Activated CD4-positive, alpha-beta memory T cell treated with anti-CD3 and anti-CD28 coated beads for 36 hours (primary cell): ENCODE data around the gene KPTN. TPM values are rescaled to one million over a fixed set of nuclear protein-coding genes. Genes with fewer than 3 reads are reported as not detected.
A peak's percentile ranks its signal among the peaks of the same experiment; 100 is the strongest.

Source experiments
- CTCF ChIA-PET: fragments of 350-600 bp; sonication (Branson Sonifier 250); formaldehyde crosslinking; loops from one replicate; lab custom pipeline; 2021; ENCODE audit warnings: antibody characterized with exemption, inconsistent platforms; lab: Charles Lee
- POLR2A ChIA-PET: fragments of 350-600 bp; sonication (Branson Sonifier 250); formaldehyde crosslinking; loops from one replicate; lab custom pipeline; 2021; ENCODE audit warnings: antibody characterized with exemption; lab: Charles Lee
- DNase-seq: peaks from one replicate; pipeline ENCODE4 v3.0.0-alpha.2; 2020
- H3K27ac Mint-ChIP-seq: one replicate; pipeline ENCODE4 v1.8.0; 2021; ENCODE audit warnings: mixed read lengths
- H3K27me3 Mint-ChIP-seq: one replicate; pipeline ENCODE4 v1.8.0; 2021; ENCODE audit warnings: mixed read lengths
- H3K36me3 Mint-ChIP-seq: one replicate; pipeline ENCODE4 v1.8.0; 2021; ENCODE audit warnings: mixed read lengths
- H3K4me1 Mint-ChIP-seq: one replicate; pipeline ENCODE4 v1.8.0; 2021; ENCODE audit warnings: low read depth, mixed read lengths
- H3K4me3 Mint-ChIP-seq: one replicate; pipeline ENCODE4 v1.8.0; 2021; ENCODE audit warnings: mild to moderate bottlenecking, mixed read lengths
- H3K9me3 Mint-ChIP-seq: one replicate; pipeline ENCODE4 v1.8.0; 2021; ENCODE audit warnings: mixed read lengths
- intact Hi-C: fragments of 100-400 bp; cut with micrococcal nuclease; formaldehyde crosslinking; loops from one replicate; pipeline ENCODE4 v1.15.1; 2023
- total RNA-seq, 2 experiments: library from RNA; stranded (reverse); gene quantifications; one replicate each; pipeline ENCODE4 v1.2.3, GENCODE V29; 2021

KPTN gene
- total RNA-seq, 2 experiments from 2014 or later = 7.0 to 9.2 TPM

DNA sequence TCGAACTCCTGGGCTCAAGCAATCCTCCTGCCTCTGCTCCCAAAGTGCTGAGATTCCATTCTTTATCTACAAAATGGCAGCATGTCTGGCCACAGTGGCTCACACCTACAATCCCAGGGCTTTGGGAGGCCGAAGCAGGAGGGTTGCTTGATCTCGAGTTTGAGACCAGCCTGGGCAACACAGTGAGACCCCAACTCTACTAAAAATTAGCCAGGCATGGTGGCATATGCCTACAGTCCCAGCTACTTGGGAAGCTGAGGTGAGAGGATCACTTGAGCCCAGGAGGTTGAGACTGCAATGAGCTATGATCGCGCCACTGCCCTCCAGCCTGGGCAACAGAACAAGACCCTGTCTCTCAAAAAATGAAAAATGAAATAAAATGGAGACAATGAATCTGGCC, 24.7 kb upstream of the KPTN start:
- Mint-ChIP-seq H3K4me1 (peaks cover 40% of the 10 kb centered on the region), H3K27me3 (no peaks in the 10 kb centered on the region), H3K9me3 (no peaks in the 10 kb centered on the region), H3K27ac (no peak overlapping the region), H3K4me3 (no peak overlapping the region), H3K36me3 (no peaks in the 10 kb centered on the region)
- ChIA-PET CTCF (interaction anchor here (0.8 to 3.8 kb wide), 2 partner anchors 72 kb away, joined by 4 to 17 read pairs; no protein-coding TSS in a partner anchor), POLR2A (no interaction called here)
- intact Hi-C loops = no loop called here
- no peak for DNase-seq

DNA sequence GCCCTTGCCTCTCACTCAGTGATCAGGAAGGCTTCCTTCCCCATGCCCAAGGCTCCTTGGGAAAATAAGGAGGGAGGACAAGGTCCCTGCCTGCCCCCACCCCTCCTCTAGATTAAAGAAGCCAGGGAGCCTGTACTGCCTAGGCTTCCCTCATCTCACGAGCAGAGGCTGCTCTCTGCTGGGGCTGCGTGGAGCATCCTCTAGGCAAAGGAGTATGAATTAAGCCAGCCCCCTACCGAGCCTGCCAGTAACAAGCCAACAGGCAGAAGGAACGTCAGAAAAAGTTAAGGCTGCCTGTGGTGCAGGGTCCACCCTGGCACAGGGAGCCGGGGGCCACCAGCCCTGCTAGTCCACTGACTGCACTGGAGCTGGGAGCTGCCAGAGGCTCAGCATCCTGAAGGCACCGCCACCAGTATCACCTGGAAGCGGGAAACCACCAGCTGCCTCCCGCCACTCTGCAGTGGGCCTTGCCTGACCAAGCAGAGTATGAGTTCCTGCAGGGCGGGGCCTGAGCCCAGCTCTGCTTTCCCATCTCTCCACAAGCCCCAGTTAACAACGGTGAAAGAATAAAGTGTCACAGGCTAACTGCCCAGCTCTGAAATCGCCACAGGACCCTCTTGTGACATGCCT, 24.0 kb upstream of the KPTN start:
- CTCF ChIA-PET = interaction anchor here (0.8 kb wide), 1 partner anchor 71 kb away, joined by 4 read pairs; no protein-coding TSS in a partner anchor
- Mint-ChIP-seq H3K9me3 (no peaks in the 10 kb centered on the region), H3K27ac (no peak overlapping the region), H3K4me1 (peaks cover 33% of the 10 kb centered on the region), H3K36me3 (peaks cover 3% of the 10 kb centered on the region), H3K4me3 (no peak overlapping the region), H3K27me3 (no peaks in the 10 kb centered on the region)
- POLR2A ChIA-PET = no interaction called here
- intact Hi-C loops = no loop called here
- no peak for DNase-seq

DNA sequence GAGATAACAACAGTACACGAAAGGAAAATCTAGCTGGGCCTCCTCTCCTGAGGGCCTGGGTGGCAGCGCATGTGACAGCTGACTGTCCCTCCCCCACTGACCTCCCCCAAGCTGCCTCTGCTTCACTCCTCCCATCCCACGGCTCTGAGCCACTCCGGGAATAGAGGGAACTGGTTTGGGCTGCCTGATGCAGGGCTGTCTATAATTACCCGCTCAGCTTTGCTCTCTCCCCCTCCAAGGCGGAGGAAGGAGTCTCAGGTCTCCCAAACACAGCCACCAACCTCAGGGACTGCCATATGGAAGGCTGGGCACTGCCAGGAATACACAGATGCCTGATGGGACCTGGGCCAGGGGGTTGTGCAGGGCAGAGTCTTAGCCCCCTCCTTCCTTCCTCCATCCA, 23.0 kb upstream of the KPTN start:
- no peaks in the 10 kb centered on the region for H3K27me3 Mint-ChIP-seq
- ChIA-PET CTCF (no interaction called here), POLR2A (no interaction called here)
- no peaks in the 10 kb centered on the region for H3K9me3 Mint-ChIP-seq
- no peak for DNase-seq
- no peak overlapping the region for H3K27ac Mint-ChIP-seq
- intact Hi-C loops = no loop called here
- peaks cover 23% of the 10 kb centered on the region for H3K4me1 Mint-ChIP-seq
- peaks cover 3% of the 10 kb centered on the region for H3K36me3 Mint-ChIP-seq
- no peak overlapping the region for H3K4me3 Mint-ChIP-seq

- Mint-ChIP-seq H3K4me1 (peaks cover 17% of the 10 kb centered on the region), H3K4me3 (no peak overlapping the region), H3K27ac (no peak overlapping the region), H3K36me3 (peaks cover 6% of the 10 kb centered on the region), H3K9me3 (no peaks in the 10 kb centered on the region), H3K27me3 (no peaks in the 10 kb centered on the region)
- CTCF ChIA-PET = no interaction called here
- intact Hi-C loops = no loop called here
- DNase-seq = no peak
- POLR2A ChIA-PET = no interaction called here
Observed at GRCh38 chr19:47506459-47506858, 22.4 kb upstream of the KPTN start.

DNA sequence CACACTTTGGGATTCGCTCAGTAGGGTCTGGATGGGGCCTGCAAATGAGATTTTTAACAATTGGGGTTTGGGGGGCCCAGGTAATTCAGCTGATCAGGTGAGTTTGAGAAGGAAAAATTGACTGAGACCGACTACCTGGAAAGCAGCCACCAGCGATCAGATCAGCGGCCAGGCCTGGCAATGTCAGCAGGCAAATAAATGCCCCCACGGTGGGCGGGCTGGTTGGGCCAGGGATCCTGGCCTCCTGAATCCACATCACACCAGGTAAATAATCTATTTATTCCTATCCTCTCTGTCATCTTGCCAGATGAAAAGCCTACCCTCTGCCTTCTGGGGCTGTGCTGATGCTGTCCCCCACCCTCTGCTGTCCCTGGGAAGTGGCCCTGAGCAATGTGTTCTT, 21.5 kb upstream of the KPTN start:
- H3K27me3 Mint-ChIP-seq = no peaks in the 10 kb centered on the region
- peaks cover 10% of the 10 kb centered on the region for H3K4me1 Mint-ChIP-seq
- no peak overlapping the region for H3K27ac Mint-ChIP-seq
- peaks cover 6% of the 10 kb centered on the region for H3K36me3 Mint-ChIP-seq
- ChIA-PET CTCF (no interaction called here), POLR2A (no interaction called here)
- intact Hi-C loops = no loop called here
- H3K9me3 Mint-ChIP-seq = no peaks in the 10 kb centered on the region
- DNase-seq = no peak
- no peak overlapping the region for H3K4me3 Mint-ChIP-seq

DNA sequence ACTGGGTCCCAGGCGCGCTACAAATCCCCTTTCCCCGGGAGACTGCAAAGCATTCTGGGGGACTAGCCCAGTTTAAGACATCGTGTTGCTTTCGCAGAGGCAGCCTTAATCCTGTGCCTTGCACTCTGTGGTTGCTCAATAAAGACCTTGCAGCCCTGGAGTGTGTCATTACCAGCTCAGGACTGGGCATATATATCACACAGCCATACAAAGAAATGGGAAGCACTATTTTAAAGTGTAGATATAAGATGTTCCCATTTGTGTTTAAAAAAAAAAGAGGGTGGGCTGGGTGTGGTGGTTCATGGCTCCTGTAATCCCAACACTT, 19.8 kb upstream of the KPTN start:
- POLR2A ChIA-PET = no interaction called here
- peaks cover 6% of the 10 kb centered on the region for H3K36me3 Mint-ChIP-seq

GRCh38 chr19:47503130-47503825, 19.3 kb upstream of the KPTN start:
- Mint-ChIP-seq H3K36me3 (peaks cover 6% of the 10 kb centered on the region), H3K9me3 (no peaks in the 10 kb centered on the region), H3K4me1 (peaks cover 3% of the 10 kb centered on the region), H3K4me3 (no peak overlapping the region), H3K27ac (no peak overlapping the region), H3K27me3 (no peaks in the 10 kb centered on the region)
- DNase-seq = no peak
- CTCF ChIA-PET = no interaction called here
- intact Hi-C loops = no loop called here
- POLR2A ChIA-PET = no interaction called here

More for the DNA sequence above, 19.8 kb upstream of the KPTN start:
- no peak overlapping the region for H3K27ac Mint-ChIP-seq
- no peak for DNase-seq
- no peaks in the 10 kb centered on the region for H3K9me3 Mint-ChIP-seq
- H3K4me1 Mint-ChIP-seq = peaks cover 3% of the 10 kb centered on the region
- H3K4me3 Mint-ChIP-seq = no peak overlapping the region
- CTCF ChIA-PET = no interaction called here
- no peaks in the 10 kb centered on the region for H3K27me3 Mint-ChIP-seq
- intact Hi-C loops = no loop called here

- Mint-ChIP-seq H3K36me3 (peaks cover 6% of the 10 kb centered on the region), H3K9me3 (no peaks in the 10 kb centered on the region), H3K4me1 (no peaks in the 10 kb centered on the region), H3K27ac (peak overlapping the region; percentile 23), H3K27me3 (no peaks in the 10 kb centered on the region), H3K4me3 (no peak overlapping the region)
- ChIA-PET POLR2A (no interaction called here), CTCF (interaction anchor here (2.0 kb wide), 1 partner anchor 16 kb away, joined by 9 read pairs; the partner anchor contains the start of gene KPTN)
- intact Hi-C loops = no loop called here
- no peak for DNase-seq
Observed at GRCh38 chr19:47499863-47500830, 16.1 kb upstream of the KPTN start.

DNA sequence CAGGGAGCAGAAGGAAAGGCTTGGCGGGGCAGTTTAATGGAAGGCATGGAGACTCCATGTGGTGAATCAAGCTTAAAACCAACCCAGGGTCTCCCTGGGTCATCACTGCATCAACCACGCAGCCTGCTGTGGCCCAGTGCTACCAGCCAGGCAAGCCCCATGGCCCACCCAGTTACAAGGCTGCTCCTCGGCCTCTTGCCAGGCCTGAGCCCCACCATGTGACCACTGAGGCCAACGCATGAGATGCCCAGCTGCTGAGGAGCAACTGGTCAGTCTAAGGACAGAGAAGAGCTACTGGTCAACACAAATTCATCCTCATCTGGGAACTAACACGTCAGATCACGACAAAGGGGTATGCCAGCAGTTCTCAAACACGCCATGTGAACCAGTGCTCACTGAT, 15.4 kb upstream of the KPTN start:
- DNase-seq = no peak
- Mint-ChIP-seq H3K4me3 (no peak overlapping the region), H3K36me3 (peaks cover 6% of the 10 kb centered on the region), H3K27me3 (no peaks in the 10 kb centered on the region), H3K9me3 (no peaks in the 10 kb centered on the region), H3K4me1 (no peaks in the 10 kb centered on the region), H3K27ac (no peak overlapping the region)
- ChIA-PET CTCF (interaction anchor here (0.7 to 2.0 kb wide), 2 partner anchors 16 to 63 kb away, joined by 3 to 9 read pairs; partner anchors contain the start of gene KPTN), POLR2A (no interaction called here)
- intact Hi-C loops = no loop called here

GRCh38 chr19:47498561-47498960, 14.5 kb upstream of the KPTN start:
- no peaks in the 10 kb centered on the region for H3K4me1 Mint-ChIP-seq
- H3K36me3 Mint-ChIP-seq = peaks cover 6% of the 10 kb centered on the region
- no peaks in the 10 kb centered on the region for H3K9me3 Mint-ChIP-seq
- ChIA-PET POLR2A (no interaction called here), CTCF (interaction anchor here (0.7 to 2.0 kb wide), 2 partner anchors 15 to 62 kb away, joined by 3 to 9 read pairs; partner anchors contain the start of gene KPTN)
- DNase-seq = no peak
- H3K4me3 Mint-ChIP-seq = no peak overlapping the region
- H3K27me3 Mint-ChIP-seq = no peaks in the 10 kb centered on the region
- intact Hi-C loops = no loop called here
- H3K27ac Mint-ChIP-seq = no peak overlapping the region

DNA sequence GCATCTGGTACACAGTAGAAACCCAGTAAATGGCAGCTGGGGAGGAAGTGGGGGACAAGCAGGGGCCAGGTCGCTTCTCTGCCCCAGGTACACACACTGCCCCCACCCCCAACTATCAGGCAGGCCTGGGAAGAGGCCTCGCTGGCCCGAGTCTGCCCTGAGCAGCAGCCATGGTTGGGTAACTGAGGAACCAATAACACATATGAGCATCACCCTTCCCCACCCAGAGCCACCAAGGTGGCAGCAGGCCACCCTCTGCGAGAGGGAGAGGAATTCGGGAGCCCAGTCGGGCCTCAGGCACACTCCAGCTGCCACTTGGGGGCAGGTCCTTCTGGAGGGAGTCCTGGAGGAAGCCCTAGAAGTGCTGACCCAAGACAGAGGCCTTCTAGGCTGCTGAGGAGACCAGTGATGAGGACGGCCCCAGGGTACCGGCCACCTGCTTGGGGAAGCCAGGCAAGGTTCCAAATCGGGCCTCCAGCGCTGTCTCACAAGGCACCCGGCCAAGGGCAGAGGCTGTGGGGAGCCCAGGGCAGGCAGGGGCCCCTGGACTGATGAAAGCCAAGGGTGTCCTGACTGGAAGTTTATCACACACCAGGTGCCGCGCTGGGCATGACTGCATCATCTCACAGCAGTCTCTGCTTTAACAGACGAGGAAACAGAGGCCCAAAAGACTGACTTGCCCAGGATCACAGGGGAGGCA, 14.0 kb upstream of the KPTN start:
- Mint-ChIP-seq H3K36me3 (peaks cover 3% of the 10 kb centered on the region), H3K27ac (no peak overlapping the region), H3K4me3 (no peak overlapping the region), H3K27me3 (no peaks in the 10 kb centered on the region), H3K4me1 (no peaks in the 10 kb centered on the region), H3K9me3 (no peaks in the 10 kb centered on the region)
- ChIA-PET POLR2A (no interaction called here), CTCF (interaction anchor here (2.0 to 4.0 kb wide), 2 partner anchors 14 kb away, joined by 9 to 17 read pairs; partner anchors contain the start of gene KPTN)
- DNase-seq = no peak
- intact Hi-C loops = no loop called here
